Choroid plexus epithelial cell (primary cell): ENCODE results near the gene INTU.

Source experiments
- DNase-seq: peaks from one replicate; pipeline ENCODE4 v3.0.0-alpha.2; 2010; ENCODE audit warnings: low read depth
- H3K4me3 ChIP-seq: 2 replicates; pipeline ENCODE4 v1.5.1; 2011; ENCODE audit warnings: low read depth, mild to moderate bottlenecking, control low read depth, low read length, moderate library complexity
- TF ChIP-seq, protein P1 (sequence below): conservative IDR thresholded peaks from 2 replicates; pipeline ENCODE4 v1.5.1; 2011; ENCODE audit warnings: low read depth, mild to moderate bottlenecking, control low read depth, inconsistent platforms, low read length, moderate library complexity

The INTU gene

DNA sequence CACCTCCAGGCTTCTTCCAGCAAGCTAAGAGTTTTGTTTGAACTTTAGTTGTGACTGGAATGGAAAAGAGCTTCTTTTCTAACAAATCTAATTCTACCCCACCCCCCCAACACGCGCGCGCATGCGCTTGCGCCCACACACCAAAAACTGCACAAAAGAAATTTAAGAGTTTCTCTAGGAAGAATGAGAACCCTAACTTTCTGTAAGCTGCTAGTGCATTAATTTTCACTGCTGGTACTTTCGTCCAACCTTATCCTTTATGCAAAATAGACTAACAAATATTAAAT is 9.0 kb upstream of the INTU start:
- TF ChIP-seq, protein P1, sequence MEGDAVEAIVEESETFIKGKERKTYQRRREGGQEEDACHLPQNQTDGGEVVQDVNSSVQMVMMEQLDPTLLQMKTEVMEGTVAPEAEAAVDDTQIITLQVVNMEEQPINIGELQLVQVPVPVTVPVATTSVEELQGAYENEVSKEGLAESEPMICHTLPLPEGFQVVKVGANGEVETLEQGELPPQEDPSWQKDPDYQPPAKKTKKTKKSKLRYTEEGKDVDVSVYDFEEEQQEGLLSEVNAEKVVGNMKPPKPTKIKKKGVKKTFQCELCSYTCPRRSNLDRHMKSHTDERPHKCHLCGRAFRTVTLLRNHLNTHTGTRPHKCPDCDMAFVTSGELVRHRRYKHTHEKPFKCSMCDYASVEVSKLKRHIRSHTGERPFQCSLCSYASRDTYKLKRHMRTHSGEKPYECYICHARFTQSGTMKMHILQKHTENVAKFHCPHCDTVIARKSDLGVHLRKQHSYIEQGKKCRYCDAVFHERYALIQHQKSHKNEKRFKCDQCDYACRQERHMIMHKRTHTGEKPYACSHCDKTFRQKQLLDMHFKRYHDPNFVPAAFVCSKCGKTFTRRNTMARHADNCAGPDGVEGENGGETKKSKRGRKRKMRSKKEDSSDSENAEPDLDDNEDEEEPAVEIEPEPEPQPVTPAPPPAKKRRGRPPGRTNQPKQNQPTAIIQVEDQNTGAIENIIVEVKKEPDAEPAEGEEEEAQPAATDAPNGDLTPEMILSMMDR: no peak
- H3K4me3 ChIP-seq: peak overlapping the region; percentile 71
- DNase-seq: peak; percentile 57

DNA sequence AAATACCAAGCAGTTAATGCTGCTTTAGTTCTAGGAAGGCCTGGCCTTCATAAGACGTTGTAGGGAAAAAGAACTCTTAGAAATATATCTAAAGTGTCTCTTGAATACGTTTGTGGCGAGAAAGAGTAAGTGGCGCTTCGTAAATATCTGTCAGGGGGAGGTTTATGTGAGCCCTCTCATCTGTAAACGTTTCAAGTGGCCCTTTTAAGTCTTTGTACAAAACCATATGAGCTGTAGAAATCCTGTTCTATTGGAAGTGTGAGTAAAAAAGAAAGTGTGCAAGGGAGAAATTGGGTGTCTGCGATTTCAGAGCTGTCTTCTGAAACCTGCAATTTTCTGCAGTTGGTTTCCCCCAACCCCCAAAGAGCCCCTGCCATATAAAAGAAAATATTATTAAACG is 8.6 kb upstream of the INTU start:
- H3K4me3 ChIP-seq: no peak overlapping the region
- TF ChIP-seq, protein P1: no peak
- no peak for DNase-seq

DNA sequence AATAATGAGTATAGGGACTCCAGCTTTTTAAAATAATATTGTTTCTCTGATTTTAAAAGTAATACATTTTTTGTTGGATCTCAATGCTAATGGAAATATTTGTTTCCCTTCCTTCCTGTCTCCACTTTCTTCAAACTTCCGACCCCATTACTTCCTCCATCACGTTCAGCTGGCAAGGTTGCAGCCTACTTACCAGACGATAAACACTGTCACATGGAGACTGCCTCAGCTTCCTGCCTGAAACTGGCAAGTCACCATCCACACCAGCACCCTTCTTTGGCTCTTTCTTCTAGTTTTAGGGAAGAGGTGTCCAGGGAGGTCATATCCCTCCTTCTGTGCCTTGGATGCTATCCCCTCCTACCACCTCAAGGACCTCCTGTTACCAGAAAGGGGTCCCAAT is 3.4 kb upstream of the INTU start:
- H3K4me3 ChIP-seq: no peak overlapping the region
- no peak for DNase-seq
- TF ChIP-seq, protein P1: no peak

DNA sequence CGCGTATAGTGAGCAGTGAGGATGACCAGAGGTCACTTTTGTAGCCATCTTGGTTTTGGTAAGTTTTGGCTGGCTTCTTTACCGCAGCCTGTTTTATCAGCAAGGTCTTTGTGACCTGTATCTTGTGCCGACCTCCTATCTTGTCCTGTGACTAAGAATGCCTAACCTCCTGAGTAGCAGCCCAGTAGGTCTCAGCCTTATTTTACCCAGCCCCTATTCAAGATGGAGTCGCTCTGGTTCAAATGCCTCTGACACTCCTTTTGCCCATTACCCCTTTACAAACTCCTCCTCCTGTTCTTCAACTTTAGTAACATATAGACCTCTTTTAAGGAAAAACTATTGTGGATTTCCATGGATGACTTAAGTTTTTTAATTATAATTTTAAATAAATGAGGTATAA is 2.6 kb upstream of the INTU start:
- H3K4me3 ChIP-seq: no peak overlapping the region
- TF ChIP-seq, protein P1: no peak
- no peak for DNase-seq

DNA sequence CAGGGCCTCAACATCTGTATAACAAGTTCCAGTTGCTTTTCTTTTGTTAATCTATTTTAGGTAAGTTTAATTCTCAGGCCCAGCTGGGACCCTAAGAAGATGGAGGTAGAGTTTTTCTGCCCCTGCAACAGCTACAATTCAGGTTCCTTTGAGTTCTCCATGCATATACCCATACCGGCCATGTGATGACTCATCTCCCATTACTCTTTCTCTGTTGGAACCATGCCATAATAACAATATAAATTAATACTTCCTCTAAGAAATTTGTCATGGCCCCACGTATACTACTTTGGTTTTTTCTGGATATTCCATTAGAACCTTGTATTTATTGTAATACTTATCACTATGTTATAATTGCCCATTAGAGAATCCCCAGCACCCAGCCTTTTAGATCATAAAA is 1.3 kb upstream of the INTU start:
- DNase-seq: peak; percentile 37
- no peak overlapping the region for H3K4me3 ChIP-seq
- TF ChIP-seq, protein P1: no peak

DNA sequence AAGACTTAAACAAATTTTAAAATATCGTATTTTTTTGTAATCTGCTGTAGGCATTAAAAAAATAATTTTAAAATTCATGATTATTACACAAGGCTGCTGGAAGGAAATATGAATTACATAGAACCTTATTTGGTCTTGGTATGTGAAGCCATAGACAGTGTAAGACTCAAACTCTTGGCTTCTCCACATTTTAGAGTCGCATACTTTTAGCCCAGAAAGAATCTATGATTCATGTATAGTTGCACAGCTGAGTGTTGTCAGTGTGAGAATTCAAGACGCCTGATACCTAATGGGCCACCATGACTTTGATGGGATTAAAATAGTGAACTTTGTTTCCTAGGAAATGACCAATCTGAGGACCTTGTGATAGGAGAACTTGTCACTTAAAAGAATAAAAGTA is 1.4 kb downstream of the INTU start:
- peak; percentile 86 for DNase-seq
- no peak overlapping the region for H3K4me3 ChIP-seq
- TF ChIP-seq, protein P1: no peak

DNA sequence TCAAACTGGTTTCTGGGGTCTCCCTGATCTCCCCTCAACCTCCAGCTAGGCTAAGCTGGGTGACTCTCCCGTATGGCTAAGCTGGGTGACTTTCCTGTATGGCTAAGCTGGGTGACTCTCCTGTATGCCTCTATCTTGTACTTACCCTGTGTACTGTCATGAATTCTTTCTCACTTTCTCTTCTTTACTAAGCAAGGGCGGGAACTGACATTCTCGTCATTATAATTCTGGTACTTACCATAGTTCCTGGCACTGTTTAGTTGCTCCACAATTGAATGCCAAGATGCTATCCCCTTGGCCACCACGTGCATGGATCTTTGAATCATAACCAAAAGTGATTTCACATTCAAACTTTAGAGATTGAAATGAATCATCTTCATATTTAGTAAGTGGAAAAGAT is 8.8 kb downstream of the INTU start:
- TF ChIP-seq, protein P1: no peak
- no peak for DNase-seq
- H3K4me3 ChIP-seq: no peak overlapping the region
